Measurements from ENCODE around the gene SLC9A3. TPM values are rescaled to one million over a fixed set of nuclear protein-coding genes. Genes with fewer than 3 reads are reported as not detected.
"Not testable (repeated sequence)": the region's sequence is repeated elsewhere in the genome, so short reads cannot be mapped to it uniquely, and the experiment has no call there.

SLC9A3 gene
- total RNA-seq, 1 donor from 2014 or later, result 9.9 TPM

DNA sequence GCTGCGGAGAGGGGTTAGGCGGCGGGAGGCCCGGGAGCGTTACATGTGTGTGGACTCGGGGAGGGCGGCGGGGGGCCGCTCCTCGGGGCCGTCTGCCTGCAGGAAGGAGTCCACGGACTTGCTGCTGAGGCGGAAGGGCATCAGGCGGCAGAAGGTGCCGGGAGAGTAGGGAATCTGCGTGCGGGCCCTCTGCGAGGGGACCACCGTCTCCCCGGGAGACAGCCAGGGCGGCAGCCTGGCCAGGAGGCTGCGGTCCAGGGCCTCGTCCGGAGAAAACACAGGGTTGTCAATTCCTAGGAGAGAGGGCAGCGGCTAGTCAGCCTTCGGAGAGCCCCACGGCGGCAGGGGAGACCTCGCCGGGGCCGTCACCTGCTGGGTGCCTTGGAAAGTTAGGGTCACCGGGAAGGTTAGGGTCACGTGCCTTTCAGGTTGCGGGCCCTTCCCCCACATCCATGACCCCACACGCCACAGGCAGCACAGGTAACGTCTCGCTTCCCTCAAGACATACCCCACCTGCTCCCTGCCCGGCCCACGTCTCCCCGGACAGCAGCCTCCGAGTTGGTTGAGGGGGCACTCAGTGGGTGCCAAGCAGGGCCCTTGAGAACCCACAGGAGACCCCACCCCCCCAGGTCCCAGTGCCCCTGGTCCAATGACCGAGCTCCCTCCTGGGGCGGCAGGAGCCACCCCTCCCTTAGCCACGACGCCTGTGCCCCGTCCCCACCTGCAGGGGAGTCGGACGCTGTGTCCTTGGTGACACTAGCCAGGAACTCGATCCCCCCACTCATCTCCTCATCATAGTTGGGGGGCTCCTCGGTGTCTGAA is 49.2 kb downstream of the SLC9A3 start:
- DNase-seq (ENCODE audit: low spot score in 2 of 2), result no peak
- TF ChIP-seq CTCF (IDR thresholded peaks at IDR 0.05), result no peak
- H3K9me3 ChIP-seq, result no peaks in the 10 kb centered on the region
- peaks cover 11% of the 10 kb centered on the region for H3K27me3 ChIP-seq
- H3K4me3 ChIP-seq, result peak overlapping the region; percentile 36 to 100
- intact Hi-C loops (cut with DNase I), result loop anchor here (5.0 to 10.0 kb wide), 3 partner anchors 217 to 1330 kb away; partner anchors contain the start of genes CLPTM1L, NDUFS6 and TPPP
- H3K36me3 ChIP-seq, result peaks cover 0 to 7% of the 10 kb centered on the region in 2 donors
- no peak overlapping the region for H3K27ac ChIP-seq
- H3K4me1 ChIP-seq, result peaks cover 10 to 15% of the 10 kb centered on the region in 2 donors

- Histone ChIP-seq H3K4me3 (peak overlapping the region; percentile 91 to 100), H3K4me1 (peaks cover 10 to 15% of the 10 kb centered on the region in 2 donors), H3K36me3 (peaks cover 0 to 11% of the 10 kb centered on the region in 2 donors)
- not testable (repeated sequence) for H3K27ac ChIP-seq; DNase-seq (ENCODE audit: low spot score in 2 of 2); H3K9me3 ChIP-seq; H3K27me3 ChIP-seq
- intact Hi-C loops (cut with DNase I), result loop anchor here (5.0 to 10.0 kb wide), 3 partner anchors 218 to 1330 kb away; partner anchors contain the start of genes CLPTM1L, NDUFS6 and TPPP
Measured at GRCh38 chr5:474232-474839, 49.9 kb downstream of the SLC9A3 start.

DNA sequence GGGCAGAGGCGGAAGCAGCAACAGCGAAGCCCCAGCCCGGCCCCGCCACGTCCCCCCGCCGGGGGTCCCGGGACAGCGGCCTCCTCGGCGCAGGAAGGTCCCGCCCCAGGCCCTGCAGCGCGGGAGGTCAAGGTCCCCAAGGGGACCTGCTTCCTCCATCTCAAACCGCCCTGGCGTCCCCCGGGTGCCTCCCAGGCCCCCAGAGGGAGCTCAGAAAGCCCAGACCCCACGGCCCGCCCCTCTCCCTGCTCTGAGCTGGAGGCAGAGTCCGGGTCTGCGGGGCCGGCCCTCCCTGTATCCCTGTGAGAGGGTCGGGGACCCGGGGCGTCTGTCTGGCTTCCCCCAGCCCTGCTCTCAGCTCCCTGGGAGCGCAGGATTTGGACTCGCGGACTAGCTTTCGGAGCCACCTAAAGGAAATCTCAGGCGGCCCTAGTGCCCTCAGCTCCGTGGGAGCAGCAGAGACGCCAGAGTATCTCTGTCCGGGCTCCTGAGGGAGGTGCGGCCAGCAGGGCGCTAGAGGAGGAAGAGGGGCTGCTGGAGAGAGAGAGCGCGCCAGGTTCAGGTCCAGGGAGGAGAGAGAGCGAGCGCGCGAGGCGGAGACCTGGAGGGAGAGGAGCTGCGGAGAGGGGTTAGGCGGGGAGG is 50.6 kb downstream of the SLC9A3 start:
- no peak for TF ChIP-seq CTCF (IDR thresholded peaks at IDR 0.05)

GRCh38 chr5:472656-473550 is 51.3 kb downstream of the SLC9A3 start:
- peaks cover 0 to 18% of the 10 kb centered on the region in 2 donors for H3K36me3 ChIP-seq
- peak overlapping the region; percentile 52 to 66 for H3K27ac ChIP-seq
- no peak for TF ChIP-seq CTCF (IDR thresholded peaks at IDR 0.05)
- peaks cover 10 to 15% of the 10 kb centered on the region in 2 donors for H3K4me1 ChIP-seq
- intact Hi-C loops (cut with DNase I), result loop anchor here (1.0 to 10.0 kb wide), 7 partner anchors 31 to 1332 kb away; partner anchors contain the start of genes CCDC127, CEP72, CLPTM1L and NDUFS6
- no peaks in the 10 kb centered on the region for H3K9me3 ChIP-seq
- DNase-seq (ENCODE audit: low spot score in 2 of 2), result peak in 1 of 2 donors; percentile 91
- peak overlapping the region; percentile 91 to 100 for H3K4me3 ChIP-seq
- no peaks in the 10 kb centered on the region for H3K27me3 ChIP-seq

More for the DNA sequence above, 50.6 kb downstream of the SLC9A3 start:
- Histone ChIP-seq H3K4me3 (peak overlapping the region; percentile 91 to 100), H3K4me1 (peaks cover 10 to 15% of the 10 kb centered on the region in 2 donors), H3K9me3 (no peaks in the 10 kb centered on the region), H3K27me3 (peaks cover 1% of the 10 kb centered on the region), H3K36me3 (peaks cover 0 to 15% of the 10 kb centered on the region in 2 donors), H3K27ac (peak overlapping the region; percentile 6 to 66)
- intact Hi-C loops (cut with DNase I), result loop anchor here (1.0 to 10.0 kb wide), 7 partner anchors 31 to 1331 kb away; partner anchors contain the start of genes CCDC127, CEP72, CLPTM1L and NDUFS6
- DNase-seq (ENCODE audit: low spot score in 2 of 2), result no peak

DNA sequence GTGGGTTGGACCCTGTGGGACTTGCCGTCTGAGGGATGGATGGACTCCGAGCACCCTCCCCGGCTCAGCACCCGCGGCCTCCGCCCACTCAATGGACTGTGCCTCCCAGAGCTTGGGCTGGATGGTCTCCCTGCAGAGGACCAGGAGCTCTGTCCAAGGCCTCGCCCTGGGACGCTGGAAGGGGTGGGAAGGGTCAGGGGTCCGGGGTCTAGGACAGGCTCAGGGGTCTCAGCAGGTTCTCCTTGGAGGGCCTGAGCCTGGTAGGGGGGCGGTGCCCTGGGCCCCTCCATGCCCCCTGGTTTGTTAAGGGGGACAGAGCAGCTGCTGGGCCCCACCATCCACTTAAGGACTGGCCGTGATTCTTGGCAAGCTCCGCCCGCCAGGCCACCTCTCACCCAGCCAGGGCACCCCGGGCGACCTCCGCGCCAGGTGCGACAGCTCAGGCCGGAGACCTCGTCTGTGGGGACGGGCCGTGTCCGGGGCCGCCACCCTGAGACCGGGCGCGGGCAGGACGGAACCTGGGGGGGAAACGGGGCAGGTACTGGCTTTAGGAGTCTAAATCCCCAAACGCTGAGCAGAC is 52.1 kb downstream of the SLC9A3 start:
- Histone ChIP-seq H3K4me3 (peak overlapping the region; percentile 63 to 100), H3K4me1 (peaks cover 10 to 15% of the 10 kb centered on the region in 2 donors), H3K9me3 (no peaks in the 10 kb centered on the region), H3K27ac (peak overlapping the region; percentile 44 to 52), H3K27me3 (no peaks in the 10 kb centered on the region), H3K36me3 (peaks cover 0 to 18% of the 10 kb centered on the region in 2 donors)
- DNase-seq (ENCODE audit: low spot score in 2 of 2), result no peak
- intact Hi-C loops (cut with DNase I), result loop anchor here (2.0 to 10.0 kb wide), 4 partner anchors 220 to 1333 kb away; partner anchors contain the start of genes CCDC127, CLPTM1L, NDUFS6 and SDHA
- no peak for TF ChIP-seq CTCF (IDR thresholded peaks at IDR 0.05)
